ENCODE measurements around the gene AZIN2.

AZIN2 gene

DNA sequence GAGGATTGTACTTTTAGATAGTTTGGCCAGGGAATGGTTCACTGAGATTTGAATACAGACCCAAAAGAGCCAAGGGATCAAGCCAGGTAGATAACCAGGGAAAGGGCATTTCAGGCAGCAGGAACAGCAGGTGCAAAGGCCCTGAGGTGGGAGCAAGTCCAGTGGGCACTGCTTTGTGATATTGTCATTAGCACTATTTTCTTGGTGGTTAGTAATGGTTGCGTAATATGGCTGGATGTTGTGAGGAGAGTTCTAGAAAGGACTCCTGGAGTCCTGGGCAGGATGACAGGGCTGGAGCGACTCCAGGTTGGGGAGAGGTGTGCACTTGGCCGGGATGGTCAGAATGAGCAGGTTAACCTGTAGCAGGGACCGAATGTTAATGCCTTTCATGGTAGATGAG lies 4.4 kb downstream of the AZIN2 start:
- no peaks in the 10 kb centered on the region for H3F3A ChIP-seq (ENCODE audit: insufficient read depth, low read length)
- H3K27ac ChIP-seq (ENCODE audit: low read depth, low read length, poor library complexity, severe bottlenecking) = no peak overlapping the region
- no peaks in the 10 kb centered on the region; the same call in 1 of the 2 replicates for H3K27me3 ChIP-seq (ENCODE audit: insufficient read depth, low read length)
- H3K9me3 ChIP-seq (ENCODE audit: low read length) = no peaks in the 10 kb centered on the region
- H3K4me3 ChIP-seq (ENCODE audit: low read depth, low read length, poor library complexity, severe bottlenecking) = no peak overlapping the region
- no peaks in the 10 kb centered on the region for H3K79me2 ChIP-seq (ENCODE audit: insufficient read depth, low read length)
- TF ChIP-seq EZH2 (IDR thresholded peaks at IDR 0.05; ENCODE audit: borderline replicate concordance, low read length) (no peak), CTCF (IDR thresholded peaks at IDR 0.05; ENCODE audit: low read length) (no peak)
- H4K20me1 ChIP-seq (ENCODE audit: insufficient read depth, low read length) = no peaks in the 10 kb centered on the region
- no peaks in the 10 kb centered on the region for H3K9me2 ChIP-seq (ENCODE audit: low read depth, low read length)
- H3K4me1 ChIP-seq (ENCODE audit: insufficient read depth, low read length, severe bottlenecking) = peaks cover 13% of the 10 kb centered on the region
- H3K4me2 ChIP-seq (ENCODE audit: low read length) = no peak overlapping the region
- H2AFZ ChIP-seq (ENCODE audit: low read length) = no peak overlapping the region
- H3K36me3 ChIP-seq (ENCODE audit: insufficient read depth, low read length) = no peaks in the 10 kb centered on the region
- H3K9ac ChIP-seq (ENCODE audit: low read length) = no peak overlapping the region

GRCh38 chr1:33086384-33086850 lies 5.5 kb downstream of the AZIN2 start:
- H3K27me3 ChIP-seq (ENCODE audit: insufficient read depth, low read length) = no peaks in the 10 kb centered on the region; the same call in 1 of the 2 replicates
- H4K20me1 ChIP-seq (ENCODE audit: insufficient read depth, low read length) = no peaks in the 10 kb centered on the region
- H3K9me2 ChIP-seq (ENCODE audit: low read depth, low read length) = no peaks in the 10 kb centered on the region
- H2AFZ ChIP-seq (ENCODE audit: low read length) = no peak overlapping the region
- no peak overlapping the region for H3K27ac ChIP-seq (ENCODE audit: low read depth, low read length, poor library complexity, severe bottlenecking)
- H3K9me3 ChIP-seq (ENCODE audit: low read length) = no peaks in the 10 kb centered on the region
- no peaks in the 10 kb centered on the region for H3K36me3 ChIP-seq (ENCODE audit: insufficient read depth, low read length)
- no peak overlapping the region for H3K9ac ChIP-seq (ENCODE audit: low read length)
- peaks cover 4% of the 10 kb centered on the region for H3K4me1 ChIP-seq (ENCODE audit: insufficient read depth, low read length, severe bottlenecking)
- TF ChIP-seq EZH2 (IDR thresholded peaks at IDR 0.05; ENCODE audit: borderline replicate concordance, low read length) (no peak), CTCF (IDR thresholded peaks at IDR 0.05; ENCODE audit: low read length) (peak; percentile 73)
- no peaks in the 10 kb centered on the region for H3F3A ChIP-seq (ENCODE audit: insufficient read depth, low read length)
- H3K4me3 ChIP-seq (ENCODE audit: low read depth, low read length, poor library complexity, severe bottlenecking) = no peak overlapping the region
- H3K4me2 ChIP-seq (ENCODE audit: low read length) = no peak overlapping the region
- H3K79me2 ChIP-seq (ENCODE audit: insufficient read depth, low read length) = no peaks in the 10 kb centered on the region

DNA sequence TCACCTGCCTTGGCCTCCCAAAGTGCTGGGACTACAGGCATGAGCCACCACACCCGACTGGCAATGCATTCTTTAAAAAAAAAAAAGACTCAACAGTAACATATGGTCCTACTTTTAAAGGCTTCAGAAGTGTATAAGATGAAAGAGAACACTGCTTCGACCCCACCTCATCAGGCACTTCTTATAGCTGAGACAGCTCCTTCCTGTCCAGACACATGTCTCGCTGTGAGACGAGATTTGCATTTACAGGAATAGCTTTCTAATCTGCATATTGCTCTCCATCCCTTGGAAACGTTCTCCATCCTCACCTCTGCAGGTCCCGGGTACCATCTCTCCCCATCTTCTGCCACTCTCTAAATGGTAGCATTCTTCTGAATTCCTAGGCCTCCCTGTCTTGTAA lies 6.7 kb downstream of the AZIN2 start:
- H3K4me2 ChIP-seq (ENCODE audit: low read length) = no peak overlapping the region
- H3K36me3 ChIP-seq (ENCODE audit: insufficient read depth, low read length) = no peaks in the 10 kb centered on the region
- no peaks in the 10 kb centered on the region for H3K4me1 ChIP-seq (ENCODE audit: insufficient read depth, low read length, severe bottlenecking)
- no peak overlapping the region for H2AFZ ChIP-seq (ENCODE audit: low read length)
- H3F3A ChIP-seq (ENCODE audit: insufficient read depth, low read length) = no peaks in the 10 kb centered on the region
- H3K79me2 ChIP-seq (ENCODE audit: insufficient read depth, low read length) = no peaks in the 10 kb centered on the region
- H3K27ac ChIP-seq (ENCODE audit: low read depth, low read length, poor library complexity, severe bottlenecking) = no peak overlapping the region
- no peaks in the 10 kb centered on the region; the same call in 1 of the 2 replicates for H3K27me3 ChIP-seq (ENCODE audit: insufficient read depth, low read length)
- no peak for TF ChIP-seq EZH2 (IDR thresholded peaks at IDR 0.05; ENCODE audit: borderline replicate concordance, low read length)
- TF ChIP-seq CTCF (IDR thresholded peaks at IDR 0.05; ENCODE audit: low read length) = no peak
- no peaks in the 10 kb centered on the region for H3K9me2 ChIP-seq (ENCODE audit: low read depth, low read length)
- H3K4me3 ChIP-seq (ENCODE audit: low read depth, low read length, poor library complexity, severe bottlenecking) = no peak overlapping the region
- H3K9ac ChIP-seq (ENCODE audit: low read length) = no peak overlapping the region
- H3K9me3 ChIP-seq (ENCODE audit: low read length) = no peaks in the 10 kb centered on the region
- H4K20me1 ChIP-seq (ENCODE audit: insufficient read depth, low read length) = no peaks in the 10 kb centered on the region
